ENCODE results near the gene PHF3. TPM values are rescaled to one million over a fixed set of nuclear protein-coding genes. Genes with fewer than 3 reads are reported as not detected.

Gene PHF3
- polyA plus RNA-seq, 1 donor = 54.8 TPM

GRCh38 chr6:63672582-63673129 is 37.1 kb downstream of the PHF3 start:
- 100% methylated on average over 1 of the region's 3 CpGs for WGBS (ENCODE audit: insufficient coverage, low lambda C conversion rate)
- no peaks in the 10 kb centered on the region for H3K9me3 ChIP-seq (ENCODE audit: control insufficient read depth, low read depth, low read length)
- no peak overlapping the region for H3K4me3 ChIP-seq (ENCODE audit: low read length)
- no peaks in the 10 kb centered on the region for H3K27me3 ChIP-seq (ENCODE audit: control insufficient read depth, insufficient read depth, low read length)
- H3K36me3 ChIP-seq (ENCODE audit: control insufficient read depth, insufficient read depth, low read length) = peaks cover 8% of the 10 kb centered on the region
- peaks cover 26% of the 10 kb centered on the region for H3K4me1 ChIP-seq (ENCODE audit: control insufficient read depth, insufficient read depth, low read length)
- H3K27ac ChIP-seq (ENCODE audit: low read length) = no peak overlapping the region
- DNase-seq = no peak

DNA sequence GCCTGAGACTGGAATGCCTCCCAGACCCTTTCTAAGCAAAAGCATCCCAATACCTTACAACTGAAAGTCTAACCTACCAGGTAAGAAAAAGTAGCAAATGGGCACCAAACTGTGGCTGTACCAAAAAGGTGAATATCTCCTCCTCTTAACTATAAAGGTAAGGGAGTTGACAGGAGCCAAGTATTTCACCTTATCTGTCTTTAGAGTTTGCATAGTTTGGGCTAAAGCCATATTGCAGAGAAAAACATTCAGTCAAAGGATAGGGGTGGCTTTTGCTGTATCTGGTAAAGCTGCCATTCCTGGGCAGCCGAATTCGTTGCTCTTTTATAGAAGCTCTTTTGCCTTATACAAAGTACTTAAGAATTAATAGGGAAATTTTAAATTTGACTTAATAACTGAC is 38.1 kb downstream of the PHF3 start:
- Histone ChIP-seq H3K27me3 (ENCODE audit: control insufficient read depth, insufficient read depth, low read length) (no peaks in the 10 kb centered on the region), H3K4me1 (ENCODE audit: control insufficient read depth, insufficient read depth, low read length) (peaks cover 26% of the 10 kb centered on the region), H3K9me3 (ENCODE audit: control insufficient read depth, low read depth, low read length) (no peaks in the 10 kb centered on the region), H3K4me3 (ENCODE audit: low read length) (no peak overlapping the region), H3K36me3 (ENCODE audit: control insufficient read depth, insufficient read depth, low read length) (peaks cover 8% of the 10 kb centered on the region), H3K27ac (ENCODE audit: low read length) (no peak overlapping the region)
- DNase-seq = no peak
- WGBS (ENCODE audit: insufficient coverage, low lambda C conversion rate) = 100% methylated on average over 2 of the region's 2 CpGs

DNA sequence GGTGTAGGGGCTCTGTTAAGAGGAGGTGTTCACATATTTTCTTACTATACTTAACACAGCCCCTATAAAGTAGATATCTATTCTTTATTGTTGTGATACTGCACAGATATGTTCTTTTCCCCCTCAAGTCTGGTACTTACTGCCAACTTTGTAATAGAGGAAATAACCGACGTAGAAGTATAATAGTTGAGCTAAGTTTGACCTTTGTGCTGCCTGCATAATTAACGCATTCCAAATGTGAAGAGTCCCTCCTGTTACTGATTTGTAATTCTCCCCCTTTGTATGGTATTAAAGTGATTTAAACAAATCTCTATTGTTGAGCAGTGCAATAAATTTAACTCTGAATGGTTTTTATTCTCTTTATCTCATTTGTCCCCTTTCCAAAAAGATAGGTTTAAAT is 39.0 kb downstream of the PHF3 start:
- H3K27ac ChIP-seq (ENCODE audit: low read length) = no peak overlapping the region
- WGBS (ENCODE audit: insufficient coverage, low lambda C conversion rate) = no CpG with 5 or more reads among the region's 3 CpGs
- peaks cover 26% of the 10 kb centered on the region for H3K4me1 ChIP-seq (ENCODE audit: control insufficient read depth, insufficient read depth, low read length)
- no peak overlapping the region for H3K4me3 ChIP-seq (ENCODE audit: low read length)
- H3K9me3 ChIP-seq (ENCODE audit: control insufficient read depth, low read depth, low read length) = no peaks in the 10 kb centered on the region
- H3K27me3 ChIP-seq (ENCODE audit: control insufficient read depth, insufficient read depth, low read length) = no peaks in the 10 kb centered on the region
- peak in 1 of 2 donors; percentile 13 for DNase-seq
- H3K36me3 ChIP-seq (ENCODE audit: control insufficient read depth, insufficient read depth, low read length) = peaks cover 8% of the 10 kb centered on the region

DNA sequence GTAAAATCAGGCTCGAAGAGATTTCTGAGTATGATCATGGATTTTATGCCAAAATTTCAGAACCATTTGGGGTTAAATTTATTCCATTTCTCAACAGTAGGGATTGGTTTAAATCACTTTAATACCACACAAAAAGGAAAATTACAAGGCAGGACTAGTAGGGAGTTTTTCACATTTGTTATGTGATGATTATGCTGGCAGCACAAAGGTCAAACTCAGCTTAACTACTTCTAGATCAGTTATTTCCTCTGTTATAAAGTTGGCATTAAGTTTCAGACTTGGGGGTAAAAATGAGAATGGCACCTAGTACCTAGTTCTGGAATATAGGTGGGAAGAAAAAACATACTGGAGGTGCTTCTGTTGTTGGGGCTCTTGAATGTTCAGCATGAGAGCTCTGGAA is 39.5 kb downstream of the PHF3 start:
- peaks cover 26% of the 10 kb centered on the region for H3K4me1 ChIP-seq (ENCODE audit: control insufficient read depth, insufficient read depth, low read length)
- 88% methylated on average over 1 of the region's 1 CpG for WGBS (ENCODE audit: insufficient coverage, low lambda C conversion rate)
- no peak overlapping the region for H3K4me3 ChIP-seq (ENCODE audit: low read length)

GRCh38 chr6:63676412-63677114 is 41.0 kb downstream of the PHF3 start:
- Histone ChIP-seq H3K9me3 (ENCODE audit: control insufficient read depth, low read depth, low read length) (no peaks in the 10 kb centered on the region), H3K27me3 (ENCODE audit: control insufficient read depth, insufficient read depth, low read length) (no peaks in the 10 kb centered on the region), H3K4me3 (ENCODE audit: low read length) (no peak overlapping the region), H3K36me3 (ENCODE audit: control insufficient read depth, insufficient read depth, low read length) (peaks cover 15% of the 10 kb centered on the region), H3K4me1 (ENCODE audit: control insufficient read depth, insufficient read depth, low read length) (peaks cover 23% of the 10 kb centered on the region), H3K27ac (ENCODE audit: low read length) (peak overlapping the region; percentile 58)
- WGBS (ENCODE audit: insufficient coverage, low lambda C conversion rate) = 60% methylated on average over 1 of the region's 3 CpGs
- peak in 1 of 2 donors; percentile 7 for DNase-seq

More for the DNA sequence above, 39.5 kb downstream of the PHF3 start:
- H3K27me3 ChIP-seq (ENCODE audit: control insufficient read depth, insufficient read depth, low read length) = no peaks in the 10 kb centered on the region
- DNase-seq = peak in 1 of 2 donors; percentile 29
- no peak overlapping the region for H3K27ac ChIP-seq (ENCODE audit: low read length)
- H3K36me3 ChIP-seq (ENCODE audit: control insufficient read depth, insufficient read depth, low read length) = peaks cover 10% of the 10 kb centered on the region
- H3K9me3 ChIP-seq (ENCODE audit: control insufficient read depth, low read depth, low read length) = no peaks in the 10 kb centered on the region

- H3K36me3 ChIP-seq (ENCODE audit: control insufficient read depth, insufficient read depth, low read length) = peaks cover 19% of the 10 kb centered on the region
- H3K4me3 ChIP-seq (ENCODE audit: low read length) = no peak overlapping the region
- H3K9me3 ChIP-seq (ENCODE audit: control insufficient read depth, low read depth, low read length) = no peaks in the 10 kb centered on the region
- peak; percentile 74 to 90 for DNase-seq
- WGBS (ENCODE audit: insufficient coverage, low lambda C conversion rate) = no CpG with 5 or more reads among the region's 1 CpG
- peaks cover 23% of the 10 kb centered on the region for H3K4me1 ChIP-seq (ENCODE audit: control insufficient read depth, insufficient read depth, low read length)
- H3K27me3 ChIP-seq (ENCODE audit: control insufficient read depth, insufficient read depth, low read length) = no peaks in the 10 kb centered on the region
- H3K27ac ChIP-seq (ENCODE audit: low read length) = peak overlapping the region; percentile 58
Observed at GRCh38 chr6:63677282-63677681, 41.7 kb downstream of the PHF3 start.

DNA sequence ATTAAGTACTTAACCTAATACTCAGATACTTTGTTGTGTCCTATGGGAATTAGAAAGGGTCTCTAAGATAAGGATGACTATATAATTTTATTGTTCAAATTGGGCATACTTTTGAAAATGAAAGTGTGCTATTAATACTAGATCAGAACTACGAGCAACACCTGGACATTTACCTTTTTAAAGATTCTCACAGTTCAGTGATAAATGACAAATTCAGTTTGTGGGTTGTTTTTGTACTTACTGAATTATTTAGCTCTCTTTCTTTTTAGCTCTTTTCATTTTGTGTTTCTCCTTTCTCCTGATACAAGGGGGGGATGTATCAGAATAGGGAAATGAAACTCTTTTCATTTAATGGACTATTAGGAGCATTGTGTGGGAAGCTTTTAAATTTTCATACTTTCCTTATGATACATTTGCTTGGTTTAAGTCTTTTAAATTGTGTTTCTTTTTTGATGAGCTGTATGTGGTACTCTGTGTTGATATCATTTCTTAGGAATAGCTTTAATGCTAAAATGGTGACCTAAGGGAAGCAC is 47.5 kb downstream of the PHF3 start:
- 57% methylated on average over 1 of the region's 1 CpG for WGBS (ENCODE audit: insufficient coverage, low lambda C conversion rate)
- Histone ChIP-seq H3K4me3 (ENCODE audit: low read length) (no peak overlapping the region), H3K36me3 (ENCODE audit: control insufficient read depth, insufficient read depth, low read length) (peaks cover 27% of the 10 kb centered on the region), H3K4me1 (ENCODE audit: control insufficient read depth, insufficient read depth, low read length) (peaks cover 5% of the 10 kb centered on the region), H3K27ac (ENCODE audit: low read length) (no peak overlapping the region), H3K9me3 (ENCODE audit: control insufficient read depth, low read depth, low read length) (no peaks in the 10 kb centered on the region), H3K27me3 (ENCODE audit: control insufficient read depth, insufficient read depth, low read length) (no peaks in the 10 kb centered on the region)
- no peak for DNase-seq

DNA sequence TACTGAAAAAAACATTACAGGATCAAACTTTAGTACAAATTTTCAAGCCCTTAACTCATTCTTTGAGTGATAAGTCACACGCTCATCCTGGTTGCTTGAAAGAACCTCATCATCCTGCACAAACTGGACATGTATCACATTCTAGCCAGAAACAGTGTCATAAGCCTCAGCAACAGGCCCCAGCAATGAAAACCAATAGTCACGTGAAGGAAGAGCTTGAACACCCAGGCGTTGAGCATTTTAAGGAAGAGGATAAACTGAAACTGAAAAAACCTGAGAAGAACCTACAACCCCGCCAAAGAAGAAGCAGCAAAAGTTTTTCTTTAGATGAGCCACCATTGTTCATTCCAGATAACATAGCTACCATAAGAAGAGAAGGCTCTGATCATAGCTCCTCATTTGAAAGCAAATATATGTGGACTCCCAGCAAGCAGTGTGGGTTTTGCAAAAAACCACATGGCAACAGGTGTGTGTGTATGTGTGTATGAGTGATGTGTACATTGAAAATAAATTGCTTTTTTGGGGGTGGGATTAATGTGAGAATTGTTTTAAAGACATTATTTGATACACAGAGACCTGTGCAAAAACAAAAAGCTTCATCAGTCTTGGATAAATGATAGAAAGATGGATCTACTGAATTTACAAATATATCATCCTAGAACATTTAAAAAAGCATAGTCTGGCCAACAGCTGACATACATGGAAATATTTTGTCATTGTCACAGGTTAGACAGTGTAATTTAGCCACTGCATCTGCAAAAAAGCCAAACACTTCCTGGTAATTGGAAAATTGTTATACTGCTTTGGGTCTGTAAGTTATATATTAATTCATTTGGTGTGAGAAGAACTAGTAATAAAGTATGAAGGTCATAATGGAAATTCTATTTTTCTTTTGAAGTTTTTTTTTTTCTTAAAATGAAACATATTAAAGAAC is 50.1 kb downstream of the PHF3 start:
- DNase-seq = peak in 1 of 2 donors; percentile 50
- Histone ChIP-seq H3K4me1 (ENCODE audit: control insufficient read depth, insufficient read depth, low read length) (peaks cover 5% of the 10 kb centered on the region), H3K9me3 (ENCODE audit: control insufficient read depth, low read depth, low read length) (no peaks in the 10 kb centered on the region), H3K27me3 (ENCODE audit: control insufficient read depth, insufficient read depth, low read length) (no peaks in the 10 kb centered on the region), H3K27ac (ENCODE audit: low read length) (peak overlapping the region; percentile 17), H3K4me3 (ENCODE audit: low read length) (no peak overlapping the region), H3K36me3 (ENCODE audit: control insufficient read depth, insufficient read depth, low read length) (peaks cover 21% of the 10 kb centered on the region)
- no CpG with 5 or more reads among the region's 4 CpGs for WGBS (ENCODE audit: insufficient coverage, low lambda C conversion rate)

- whole genome bisulfite sequencing (ENCODE audit: insufficient coverage, low lambda C conversion rate) = 83% methylated on average over 2 of the region's 2 CpGs
- Histone ChIP-seq H3K4me3 (ENCODE audit: low read length) (no peak overlapping the region), H3K27ac (ENCODE audit: low read length) (no peak overlapping the region), H3K9me3 (ENCODE audit: control insufficient read depth, low read depth, low read length) (no peaks in the 10 kb centered on the region), H3K27me3 (ENCODE audit: control insufficient read depth, insufficient read depth, low read length) (no peaks in the 10 kb centered on the region), H3K4me1 (ENCODE audit: control insufficient read depth, insufficient read depth, low read length) (peaks cover 5% of the 10 kb centered on the region), H3K36me3 (ENCODE audit: control insufficient read depth, insufficient read depth, low read length) (peaks cover 8% of the 10 kb centered on the region)
- no peak for DNase-seq
Observed at GRCh38 chr6:63689421-63689820, 53.8 kb downstream of the PHF3 start.

DNA sequence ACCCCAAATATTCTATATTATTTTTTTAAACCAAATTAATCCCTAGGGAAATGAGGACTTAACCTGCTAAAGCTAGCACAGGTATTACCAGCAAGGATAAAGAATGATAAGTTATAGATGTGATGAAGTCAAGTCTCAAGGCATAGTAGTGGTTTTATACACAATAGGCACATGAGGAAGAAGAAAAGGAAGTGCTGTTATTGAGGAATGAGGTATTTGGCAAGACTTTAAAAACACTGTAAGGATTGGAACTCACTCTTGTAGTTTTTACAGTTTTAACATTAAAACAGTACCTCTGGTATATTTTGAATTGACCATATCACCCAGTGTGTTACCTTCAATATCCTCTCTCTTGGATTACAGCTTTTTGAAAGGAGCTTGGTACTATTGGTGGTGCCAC is 54.6 kb downstream of the PHF3 start:
- no peak overlapping the region for H3K4me3 ChIP-seq (ENCODE audit: low read length)
- H3K36me3 ChIP-seq (ENCODE audit: control insufficient read depth, insufficient read depth, low read length) = peaks cover 2% of the 10 kb centered on the region
- H3K27ac ChIP-seq (ENCODE audit: low read length) = no peak overlapping the region
- H3K9me3 ChIP-seq (ENCODE audit: control insufficient read depth, low read depth, low read length) = no peaks in the 10 kb centered on the region
- H3K4me1 ChIP-seq (ENCODE audit: control insufficient read depth, insufficient read depth, low read length) = peaks cover 5% of the 10 kb centered on the region
- H3K27me3 ChIP-seq (ENCODE audit: control insufficient read depth, insufficient read depth, low read length) = no peaks in the 10 kb centered on the region
- no peak for DNase-seq
